NCI-H1930 (cell line): ENCODE results near the gene ALKBH2.

Experiments
- DNase-seq, 2 experiments: peaks; one replicate each; lab custom pipeline; 2025; lab: John Stamatoyannopoulos, UW

The ALKBH2 gene

GRCh38 chr12:109114644-109115043 lies 21.4 kb upstream of the ALKBH2 start:
- DNase-seq: no peak

DNA sequence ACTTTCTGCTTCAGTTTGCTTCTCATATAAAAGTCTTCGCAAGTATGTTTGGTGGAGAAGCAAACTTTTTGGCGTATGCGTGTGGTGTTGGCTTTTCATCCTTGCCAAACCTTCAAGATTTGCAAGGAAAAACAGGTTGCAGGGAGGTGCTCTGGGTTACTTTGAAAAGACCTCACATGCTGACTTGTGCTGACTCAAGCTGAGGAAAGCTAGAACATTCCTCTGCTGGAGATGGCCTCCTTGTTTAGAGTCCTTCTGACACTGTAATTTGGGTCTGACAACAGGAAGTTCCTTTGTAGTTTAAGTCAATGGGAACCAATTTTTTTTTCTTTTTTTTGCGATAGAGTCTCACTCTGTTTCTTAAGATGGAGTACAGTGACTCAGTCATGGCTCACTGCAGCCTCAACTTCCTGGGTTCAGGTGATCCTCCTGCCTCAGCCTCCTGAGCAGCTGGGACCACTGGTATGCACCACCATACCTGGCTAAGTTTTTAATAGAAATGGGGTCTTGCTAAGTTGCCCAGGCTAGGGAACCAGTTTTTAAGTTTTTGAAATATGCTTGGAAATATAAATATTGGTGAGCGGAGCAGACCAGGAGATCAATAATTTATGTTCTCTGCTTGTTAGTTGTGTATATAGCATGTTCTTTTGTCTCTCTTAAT lies 20.5 kb upstream of the ALKBH2 start:
- no peak for DNase-seq

GRCh38 chr12:109112720-109113465 lies 19.6 kb upstream of the ALKBH2 start:
- DNase-seq: no peak

DNA sequence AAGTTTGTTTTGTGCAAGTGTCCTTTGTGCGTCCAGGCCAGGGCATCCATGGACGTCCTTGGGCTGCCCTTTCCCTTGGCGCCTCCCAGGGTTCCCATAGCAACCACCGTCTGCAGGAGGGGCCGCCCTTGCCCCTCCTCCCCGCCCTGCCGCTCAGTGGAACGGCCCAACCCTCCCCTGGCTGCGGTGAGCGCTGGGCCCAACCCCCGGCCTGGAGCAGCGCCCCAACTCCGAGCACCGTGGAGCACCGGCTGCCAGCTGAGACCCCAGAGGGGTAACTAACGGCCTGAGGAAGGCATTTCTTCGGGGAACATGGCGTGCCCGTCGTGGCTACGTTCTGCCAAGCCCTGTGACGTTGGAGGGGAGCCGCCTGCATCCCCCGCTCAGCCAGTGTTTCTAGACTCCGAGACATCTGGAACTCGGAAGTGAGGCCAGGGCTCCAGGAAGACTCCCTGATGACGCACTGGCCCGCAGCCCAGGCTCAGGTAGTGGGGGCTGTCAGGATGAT lies 17.8 kb upstream of the ALKBH2 start:
- DNase-seq: no peak

- no peak for DNase-seq
Observed at GRCh38 chr12:109109746-109110350, 16.6 kb upstream of the ALKBH2 start.

DNA sequence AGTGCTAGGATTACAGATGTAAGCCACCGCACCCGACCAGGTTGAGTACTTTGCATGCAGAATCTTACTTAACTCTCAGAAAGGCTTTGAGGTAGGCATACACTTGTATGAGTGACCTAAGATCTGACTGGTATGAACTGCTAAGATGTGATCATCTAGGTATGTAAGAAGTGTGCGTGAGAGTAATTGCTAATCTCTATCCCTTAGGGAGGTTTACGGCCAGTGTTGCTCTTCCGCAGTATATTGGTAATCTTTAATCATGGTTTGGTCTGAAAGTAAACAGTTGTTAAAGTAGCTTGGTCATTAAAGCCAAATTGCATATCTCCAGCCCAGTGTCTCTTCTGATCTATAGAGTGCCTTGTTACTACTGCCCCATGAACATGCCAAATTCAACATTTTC lies 11.9 kb upstream of the ALKBH2 start:
- DNase-seq: no peak

GRCh38 chr12:109102491-109102890 lies 9.2 kb upstream of the ALKBH2 start:
- no peak for DNase-seq

DNA sequence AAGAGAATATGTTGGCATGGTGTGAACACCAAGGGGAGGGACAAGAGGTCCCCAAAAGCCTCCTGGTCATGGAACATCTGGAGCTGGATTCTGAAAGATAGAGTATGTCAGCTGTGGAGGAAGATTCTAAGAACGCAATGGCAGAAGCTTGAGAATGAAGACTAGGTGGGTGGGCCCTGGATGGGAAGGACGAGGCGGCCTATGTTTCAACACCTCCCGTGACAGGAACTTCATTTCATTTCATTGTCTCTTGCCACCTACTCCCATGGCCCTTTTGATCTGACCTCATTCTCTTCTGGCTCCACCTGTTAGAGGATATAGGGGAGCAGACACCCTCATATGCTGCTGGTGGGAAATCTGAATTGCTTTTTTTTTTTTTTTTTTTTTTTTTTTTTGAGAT lies 7.5 kb upstream of the ALKBH2 start:
- no peak for DNase-seq

GRCh38 chr12:109099431-109100020 lies 6.3 kb upstream of the ALKBH2 start:
- no peak for DNase-seq

DNA sequence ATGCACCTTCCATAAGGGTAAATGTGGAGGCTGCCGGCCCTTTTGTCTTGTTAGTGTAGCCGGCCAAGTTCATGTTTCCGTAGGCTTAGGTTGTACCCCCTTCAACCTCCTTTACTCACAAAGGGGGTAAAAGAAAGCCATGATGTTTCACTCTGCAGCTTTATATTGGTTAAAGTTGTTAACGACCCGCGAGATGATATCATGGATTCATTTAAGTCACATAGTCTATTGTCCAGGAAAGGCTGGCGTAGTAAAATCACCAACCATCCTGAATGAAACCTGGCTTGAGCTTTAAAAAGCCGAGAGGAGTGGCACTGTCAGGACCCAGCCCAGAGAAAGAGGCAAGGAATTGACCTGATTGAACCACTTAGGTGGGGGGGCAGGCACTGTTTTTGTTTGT lies 5.4 kb upstream of the ALKBH2 start:
- DNase-seq: no peak

- DNase-seq: no peak
Observed at GRCh38 chr12:109098183-109098604, 4.9 kb upstream of the ALKBH2 start.

DNA sequence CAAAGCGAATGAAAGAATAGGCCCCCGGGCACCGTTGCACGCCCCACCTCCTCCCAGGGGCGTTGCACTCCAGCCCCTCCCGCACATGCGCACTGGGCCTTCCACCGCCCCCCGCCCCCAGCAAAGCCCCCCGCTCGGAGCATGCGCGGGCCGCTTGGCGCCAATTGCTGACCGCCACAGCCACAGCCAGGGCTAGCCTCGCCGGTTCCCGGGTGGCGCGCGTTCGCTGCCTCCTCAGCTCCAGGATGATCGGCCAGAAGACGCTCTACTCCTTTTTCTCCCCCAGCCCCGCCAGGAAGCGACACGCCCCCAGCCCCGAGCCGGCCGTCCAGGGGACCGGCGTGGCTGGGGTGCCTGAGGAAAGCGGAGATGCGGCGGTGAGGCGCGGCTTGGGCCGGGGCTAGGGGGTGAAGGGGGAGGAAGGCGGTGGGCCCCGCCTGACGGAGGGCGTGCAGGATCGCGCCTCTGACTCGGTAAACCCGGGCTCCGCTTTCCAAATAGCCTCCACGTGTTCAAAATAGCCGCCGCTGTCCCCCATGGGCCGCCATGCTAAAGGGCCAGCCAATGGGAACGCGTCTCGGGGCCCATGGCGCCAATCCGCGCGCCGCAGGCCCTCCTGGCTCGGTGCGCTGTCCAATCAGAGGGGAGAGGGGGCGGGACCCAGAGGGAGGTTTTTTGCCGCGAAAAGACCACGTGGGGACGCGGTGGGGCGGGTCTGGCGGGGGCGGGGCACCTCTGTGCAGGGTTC lies 4.3 kb upstream of the ALKBH2 start, which contains the start of gene UNG:
Gene UNG (plus strand): TSS at position 163 of the 748 bp plus-strand sequence. CDS start 83 bp downstream, at position 246.
- DNase-seq: peak; percentile 92 to 95

DNA sequence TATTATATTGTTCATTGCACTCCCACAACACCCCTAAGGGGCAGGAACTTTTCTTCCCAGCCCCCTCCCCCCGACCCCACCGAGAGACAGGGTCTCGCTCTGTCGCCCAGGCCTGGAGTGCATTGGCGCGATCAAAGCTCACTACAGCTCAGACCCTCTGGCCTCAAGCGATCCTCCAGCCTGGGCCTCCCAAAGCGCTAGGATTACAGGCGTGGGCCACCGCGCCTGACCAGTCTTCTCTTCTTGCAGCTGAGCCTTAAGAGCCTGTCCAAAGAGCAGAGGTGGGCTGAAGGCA lies 3.8 kb upstream of the ALKBH2 start:
- DNase-seq: no peak

DNA sequence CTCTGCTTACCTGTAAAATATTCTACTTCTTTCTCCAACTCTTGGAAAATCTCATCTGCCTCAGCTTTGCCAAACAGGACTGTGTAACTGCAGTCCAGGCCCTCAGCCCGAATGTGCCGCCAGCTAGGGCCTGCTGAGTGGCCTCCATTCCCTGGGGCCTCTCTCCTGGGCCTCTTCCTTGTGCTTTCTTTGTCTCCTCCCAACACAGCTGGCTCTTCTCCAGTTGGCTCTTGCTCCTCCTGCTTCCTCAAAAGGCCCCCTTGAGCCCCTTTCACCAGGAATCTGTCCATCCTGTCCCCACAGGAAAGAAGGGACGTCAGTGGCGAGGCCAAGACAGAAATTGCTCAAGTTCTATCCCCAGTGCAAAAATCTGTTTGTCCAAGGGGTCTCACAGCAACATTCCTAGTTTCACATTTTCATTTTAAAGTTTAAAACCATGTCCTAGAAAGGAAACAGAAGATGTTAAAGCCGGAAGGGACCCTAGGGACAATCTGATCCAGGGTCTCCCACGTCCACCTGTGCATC lies 713 bp downstream of the ALKBH2 start:
- DNase-seq: no peak

- DNase-seq: no peak
Observed at GRCh38 chr12:109089683-109090082, 3.6 kb downstream of the ALKBH2 start.

DNA sequence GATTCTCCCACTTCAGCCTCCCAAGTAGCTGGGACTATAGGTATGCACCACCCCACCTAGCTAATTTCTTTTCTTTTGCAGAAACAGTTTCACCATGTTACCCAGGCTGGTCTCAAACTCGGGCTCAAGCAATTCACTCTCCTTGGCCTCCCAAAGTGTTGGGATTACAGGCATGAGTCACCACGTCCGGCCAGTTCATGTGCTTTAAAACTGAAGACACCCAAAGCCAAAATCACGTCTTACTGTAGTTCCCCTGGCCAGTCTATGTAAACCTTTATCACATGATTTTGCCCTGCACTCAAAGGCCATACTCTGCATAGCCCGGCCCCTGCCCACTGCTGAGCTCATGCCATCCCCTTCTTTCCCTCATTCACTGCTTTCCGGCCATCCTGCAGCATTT lies 4.5 kb downstream of the ALKBH2 start:
- DNase-seq: no peak

DNA sequence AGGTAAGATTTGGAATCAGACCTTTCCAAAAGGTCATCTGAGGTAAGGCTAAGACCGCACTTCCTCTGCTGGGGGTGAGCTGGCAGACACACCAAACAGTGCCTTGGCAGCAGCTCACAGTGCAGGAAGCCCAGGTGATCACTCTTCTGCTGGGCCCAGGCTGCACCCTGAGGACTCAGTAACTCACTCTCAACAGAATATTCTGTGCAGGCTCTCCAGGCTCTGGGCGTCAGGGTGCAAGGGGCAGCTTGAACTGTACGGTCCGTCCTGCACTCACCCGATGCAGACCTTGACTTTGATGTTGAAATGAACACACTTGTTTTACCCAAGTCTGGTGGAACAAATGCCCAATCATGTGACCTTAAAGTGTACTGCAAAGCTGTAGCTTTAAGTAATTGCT lies 6.0 kb downstream of the ALKBH2 start:
- no peak for DNase-seq

DNA sequence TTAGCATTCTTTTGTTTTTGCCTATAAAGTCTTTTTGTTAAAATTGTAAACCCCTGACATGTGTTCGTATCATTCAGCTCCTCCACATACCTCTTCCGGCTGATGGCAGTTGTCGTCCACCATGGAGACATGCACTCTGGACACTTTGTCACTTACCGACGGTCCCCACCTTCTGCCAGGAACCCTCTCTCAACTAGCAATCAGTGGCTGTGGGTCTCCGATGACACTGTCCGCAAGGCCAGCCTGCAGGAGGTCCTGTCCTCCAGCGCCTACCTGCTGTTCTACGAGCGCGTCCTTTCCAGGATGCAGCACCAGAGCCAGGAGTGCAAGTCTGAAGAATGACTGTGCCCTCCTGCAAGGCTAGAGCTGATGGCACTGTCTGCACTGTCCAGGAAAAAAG lies 7.7 kb downstream of the ALKBH2 start:
- no peak for DNase-seq

GRCh38 chr12:109084425-109084824 lies 8.8 kb downstream of the ALKBH2 start:
- no peak for DNase-seq

DNA sequence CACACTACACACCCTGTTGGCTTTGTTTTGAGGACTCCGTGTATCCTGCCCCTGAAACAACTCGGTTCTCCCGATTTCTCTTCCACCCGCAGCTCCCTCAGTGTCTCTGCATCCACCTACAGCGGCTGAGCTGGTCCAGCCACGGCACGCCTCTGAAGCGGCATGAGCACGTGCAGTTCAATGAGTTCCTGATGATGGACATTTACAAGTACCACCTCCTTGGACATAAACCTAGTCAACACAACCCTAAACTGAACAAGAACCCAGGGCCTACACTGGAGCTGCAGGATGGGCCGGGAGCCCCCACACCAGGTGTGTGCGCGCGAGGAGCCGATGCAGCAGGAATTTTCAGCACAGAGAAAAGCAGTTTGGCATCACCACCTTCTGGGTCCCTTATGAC lies 10.5 kb downstream of the ALKBH2 start:
- no peak for DNase-seq

- DNase-seq: no peak
Observed at GRCh38 chr12:109074866-109075265, 18.4 kb downstream of the ALKBH2 start.
